ENCODE measurements around the gene PIK3CG.

DNA sequence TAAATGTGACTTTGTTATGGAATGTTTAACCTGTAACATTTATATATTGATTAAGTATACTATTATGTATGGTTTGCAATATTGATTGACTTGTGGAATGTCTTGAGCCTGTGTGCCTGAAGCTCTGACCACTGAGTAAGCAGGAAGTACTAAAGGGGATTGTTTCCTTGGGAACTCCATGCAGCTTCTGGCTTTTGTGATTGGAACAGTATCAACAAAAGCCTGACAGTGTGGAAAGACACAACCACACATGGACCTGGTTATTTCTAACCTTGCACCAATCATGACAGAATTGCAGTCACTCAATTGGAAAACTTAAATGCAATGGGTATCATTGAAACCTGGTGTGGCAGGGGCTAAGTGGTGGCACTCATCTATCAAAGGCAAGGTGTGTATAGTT, 45.5 kb upstream of the PIK3CG start:
- TF ChIP-seq POLR2A (IDR thresholded peaks at IDR 0.05): no peak
- TF ChIP-seq, protein P1, sequence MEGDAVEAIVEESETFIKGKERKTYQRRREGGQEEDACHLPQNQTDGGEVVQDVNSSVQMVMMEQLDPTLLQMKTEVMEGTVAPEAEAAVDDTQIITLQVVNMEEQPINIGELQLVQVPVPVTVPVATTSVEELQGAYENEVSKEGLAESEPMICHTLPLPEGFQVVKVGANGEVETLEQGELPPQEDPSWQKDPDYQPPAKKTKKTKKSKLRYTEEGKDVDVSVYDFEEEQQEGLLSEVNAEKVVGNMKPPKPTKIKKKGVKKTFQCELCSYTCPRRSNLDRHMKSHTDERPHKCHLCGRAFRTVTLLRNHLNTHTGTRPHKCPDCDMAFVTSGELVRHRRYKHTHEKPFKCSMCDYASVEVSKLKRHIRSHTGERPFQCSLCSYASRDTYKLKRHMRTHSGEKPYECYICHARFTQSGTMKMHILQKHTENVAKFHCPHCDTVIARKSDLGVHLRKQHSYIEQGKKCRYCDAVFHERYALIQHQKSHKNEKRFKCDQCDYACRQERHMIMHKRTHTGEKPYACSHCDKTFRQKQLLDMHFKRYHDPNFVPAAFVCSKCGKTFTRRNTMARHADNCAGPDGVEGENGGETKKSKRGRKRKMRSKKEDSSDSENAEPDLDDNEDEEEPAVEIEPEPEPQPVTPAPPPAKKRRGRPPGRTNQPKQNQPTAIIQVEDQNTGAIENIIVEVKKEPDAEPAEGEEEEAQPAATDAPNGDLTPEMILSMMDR (IDR thresholded peaks at IDR 0.05): no peak
